COLO668 (cell line): ENCODE results near the gene HOXB2.

ENCODE experiments used
- DNase-seq: peaks from one replicate; lab custom pipeline; 2025; ENCODE audit not compliant: unreplicated experiment; lab: John Stamatoyannopoulos, UW

The HOXB2 gene

DNA sequence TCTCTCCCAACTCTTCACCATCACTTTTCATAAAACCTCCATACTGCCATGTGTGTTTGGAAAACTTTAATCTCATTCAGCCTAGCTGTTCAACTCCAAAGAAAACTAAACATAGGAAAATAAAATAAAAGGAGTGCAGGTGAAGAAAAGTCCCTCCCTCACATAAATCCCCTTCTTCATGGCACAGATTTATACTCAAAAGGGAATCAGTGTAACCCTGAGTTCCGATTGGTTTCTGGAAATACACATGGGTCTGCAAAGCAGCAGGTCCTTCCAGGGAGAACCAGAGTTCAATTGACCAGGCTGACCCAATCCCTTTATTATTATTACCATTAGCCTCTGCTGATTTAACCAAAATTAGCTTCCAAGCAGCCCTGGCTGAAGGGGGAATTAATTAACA lies 8.9 kb upstream of the HOXB2 start:
- no peak for DNase-seq

DNA sequence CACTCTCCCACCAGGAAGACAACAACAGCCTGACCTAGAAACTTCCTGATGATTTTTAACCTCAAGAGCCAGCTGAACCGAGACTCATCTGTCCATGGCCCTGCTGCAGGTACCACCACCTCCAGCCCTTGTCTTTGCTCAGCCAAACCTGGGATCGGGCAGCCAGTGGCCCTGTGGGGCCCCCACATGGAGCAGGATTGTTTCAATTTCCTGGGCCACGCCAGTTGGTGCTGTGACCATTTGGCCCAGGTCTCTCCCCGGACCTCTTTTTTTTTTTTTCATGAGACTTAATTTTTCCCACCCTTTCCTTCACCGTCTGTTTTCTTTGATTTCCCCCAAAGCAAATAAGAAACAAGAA lies 8.3 kb upstream of the HOXB2 start:
- DNase-seq = peak; percentile 33

DNA sequence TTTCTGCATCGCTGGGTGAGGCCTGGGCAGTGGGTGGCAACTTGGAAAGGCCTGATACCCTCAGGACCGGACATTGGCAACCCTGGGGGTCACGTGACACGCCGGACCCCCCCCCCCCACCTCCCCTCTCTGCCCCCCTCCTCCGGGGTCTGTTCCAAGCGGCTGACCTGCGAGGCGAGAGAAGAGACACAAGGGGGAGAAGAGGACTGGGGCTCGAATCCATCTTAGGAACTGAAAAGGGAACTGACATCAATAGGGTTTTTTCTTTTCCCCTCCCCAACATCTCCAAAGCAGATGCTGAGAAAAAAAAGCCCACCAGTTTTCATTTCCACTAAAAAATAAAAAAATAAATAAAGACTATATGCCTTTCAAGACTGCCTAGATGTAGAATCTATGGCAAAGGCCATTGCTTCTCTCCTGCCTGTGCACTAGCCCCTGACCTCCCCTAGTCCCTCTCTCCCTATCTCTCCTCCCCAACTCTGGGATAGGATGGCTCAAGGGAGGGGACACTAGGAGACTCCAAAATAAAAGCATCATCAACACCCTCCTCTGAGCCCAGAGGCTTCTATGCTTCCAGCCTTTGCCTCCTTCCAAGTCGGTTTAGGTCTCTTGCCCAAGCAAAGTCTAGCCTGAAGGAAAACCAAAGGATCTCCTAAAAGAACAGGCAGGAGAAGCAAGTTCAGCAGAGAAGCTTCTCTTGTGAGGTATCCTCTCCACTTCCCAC lies 7.7 kb upstream of the HOXB2 start:
- no peak for DNase-seq

DNA sequence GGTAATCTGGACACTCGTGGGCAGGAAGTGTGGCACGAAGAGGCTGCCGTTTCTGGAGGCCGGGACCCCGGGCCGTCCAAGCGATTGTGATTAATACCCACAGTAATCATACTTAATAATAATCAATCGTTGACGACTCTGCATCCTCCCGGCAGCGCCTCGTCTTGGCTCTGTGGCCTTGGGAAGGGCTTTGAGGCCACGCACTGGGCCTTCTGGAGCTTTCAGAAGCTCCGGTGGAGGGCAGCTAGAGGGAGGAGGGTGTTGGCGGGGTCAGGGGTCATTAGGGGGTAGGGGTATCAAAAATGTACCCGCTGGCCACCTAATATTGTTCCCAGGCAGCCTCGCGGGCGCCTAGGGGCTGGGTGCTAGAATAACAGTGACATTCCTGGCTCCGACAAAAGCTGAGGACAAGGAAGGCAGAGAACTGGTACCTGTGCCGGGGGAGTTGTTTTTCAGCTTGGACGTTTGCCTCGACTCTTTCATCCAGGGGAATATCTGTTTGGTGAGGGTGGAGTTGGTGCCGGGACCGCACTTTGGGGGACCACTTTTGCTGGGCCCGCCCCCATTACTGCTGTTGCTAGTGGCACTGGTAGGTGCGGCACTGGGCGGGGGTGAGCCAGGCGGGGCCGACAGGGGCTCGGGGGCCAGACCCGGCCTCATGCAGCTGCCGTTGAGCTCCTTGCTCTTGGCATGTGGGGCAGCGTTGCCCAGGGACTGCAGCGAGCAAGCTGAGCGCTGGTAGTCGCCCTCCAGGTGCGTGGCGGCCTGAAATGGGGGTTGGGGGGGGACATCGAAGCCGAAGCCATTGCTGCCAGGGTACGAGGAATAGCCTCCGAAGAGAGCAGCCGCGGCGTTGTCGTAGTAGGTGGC lies 6.9 kb upstream of the HOXB2 start:
- DNase-seq = peak; percentile 21

DNA sequence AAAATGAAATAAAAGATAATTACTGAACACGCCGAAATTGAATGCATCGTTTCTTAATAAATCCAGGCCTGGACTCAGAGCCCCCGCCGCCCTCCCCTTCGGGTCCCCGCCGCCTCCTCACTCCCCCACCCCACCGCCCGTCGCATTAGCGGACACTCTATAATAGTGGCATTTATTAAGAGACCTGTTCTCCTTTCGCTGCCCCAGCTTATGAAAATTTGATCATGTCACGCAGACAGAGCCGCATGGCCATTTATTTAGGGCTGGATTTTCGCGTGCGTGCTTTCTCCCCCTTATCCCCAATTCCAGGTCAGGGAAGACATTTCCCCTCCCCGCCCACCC lies 6.3 kb upstream of the HOXB2 start:
- no peak for DNase-seq

DNA sequence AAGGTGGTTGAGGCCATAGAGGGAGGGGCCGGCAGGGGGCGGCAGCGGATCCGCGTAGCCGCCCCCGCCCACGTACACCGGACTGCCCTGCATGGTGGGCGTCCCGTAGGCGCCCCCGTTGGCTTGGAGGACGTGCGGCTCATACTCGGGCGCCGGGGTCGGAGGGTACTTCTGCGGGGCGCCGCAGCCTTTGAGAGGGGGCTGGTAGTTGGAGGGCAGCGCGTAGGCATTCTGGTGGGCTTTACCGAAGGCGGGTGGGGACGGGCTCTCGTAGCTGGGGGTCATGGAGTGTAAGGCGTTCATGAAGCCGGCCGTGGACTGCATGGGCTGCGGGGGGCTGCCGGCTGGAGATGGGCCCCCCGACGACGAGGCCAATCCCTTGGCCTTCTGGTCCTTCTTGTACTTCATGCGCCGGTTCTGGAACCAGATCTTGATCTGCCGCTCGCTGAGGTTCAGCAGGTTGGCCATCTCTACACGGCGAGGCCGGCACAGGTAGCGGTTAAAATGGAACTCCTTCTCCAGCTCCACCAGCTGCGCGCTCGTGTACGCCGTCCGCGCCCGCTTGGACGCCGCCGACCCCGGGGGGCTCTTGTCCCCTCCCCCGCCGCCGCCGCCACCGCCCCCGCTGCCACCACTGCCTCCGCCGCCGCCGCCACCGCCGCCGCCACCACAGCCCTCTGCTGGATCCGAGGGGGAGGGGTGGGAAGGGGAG lies 5.7 kb upstream of the HOXB2 start:
- no peak for DNase-seq

DNA sequence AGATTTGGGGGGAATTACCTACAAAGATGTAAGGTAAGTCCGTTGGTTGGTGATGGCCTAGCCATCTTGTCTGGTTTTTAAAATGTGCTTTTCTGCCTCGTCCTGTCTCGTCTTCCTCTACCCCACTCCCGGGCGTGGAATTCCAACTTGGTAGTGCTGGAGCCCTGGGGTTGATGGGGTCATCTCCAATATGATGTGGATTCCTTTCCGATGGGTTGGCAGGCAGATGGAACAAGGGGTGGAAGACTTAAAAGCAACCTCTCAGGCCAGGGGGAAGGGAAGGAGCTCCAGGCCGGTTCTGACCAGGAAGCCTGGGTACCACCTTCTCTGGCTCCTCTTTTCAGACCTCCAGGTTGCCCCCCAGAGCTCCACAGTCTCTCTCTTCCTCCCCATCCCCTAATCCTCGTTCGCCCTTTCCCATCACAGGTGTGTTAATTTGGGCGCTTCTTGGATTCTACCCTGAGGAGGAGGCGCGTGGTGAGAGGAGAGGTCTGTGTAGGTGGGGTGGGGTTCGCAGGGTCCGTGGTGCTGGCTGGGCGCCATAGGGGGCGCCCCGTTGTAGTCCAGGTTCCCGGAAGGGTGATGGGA lies 5.1 kb upstream of the HOXB2 start:
- DNase-seq = no peak

DNA sequence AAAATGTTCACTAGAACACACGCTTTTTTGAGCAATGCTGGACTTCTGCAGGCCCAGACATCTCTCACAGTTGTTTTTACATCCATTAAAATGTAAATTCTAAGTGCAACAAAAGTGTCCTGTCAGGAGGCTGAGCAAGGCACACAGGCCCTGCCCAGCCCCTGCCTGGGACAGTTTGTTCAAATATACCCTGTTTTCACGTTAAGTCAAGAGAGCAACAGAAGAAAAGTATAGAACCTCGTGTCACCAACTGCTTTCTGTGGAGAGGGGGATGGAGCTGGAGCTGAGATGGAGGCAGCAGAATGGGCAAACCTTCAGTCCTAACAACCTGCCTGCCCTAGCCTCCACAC lies 4.3 kb upstream of the HOXB2 start:
- no peak for DNase-seq

DNA sequence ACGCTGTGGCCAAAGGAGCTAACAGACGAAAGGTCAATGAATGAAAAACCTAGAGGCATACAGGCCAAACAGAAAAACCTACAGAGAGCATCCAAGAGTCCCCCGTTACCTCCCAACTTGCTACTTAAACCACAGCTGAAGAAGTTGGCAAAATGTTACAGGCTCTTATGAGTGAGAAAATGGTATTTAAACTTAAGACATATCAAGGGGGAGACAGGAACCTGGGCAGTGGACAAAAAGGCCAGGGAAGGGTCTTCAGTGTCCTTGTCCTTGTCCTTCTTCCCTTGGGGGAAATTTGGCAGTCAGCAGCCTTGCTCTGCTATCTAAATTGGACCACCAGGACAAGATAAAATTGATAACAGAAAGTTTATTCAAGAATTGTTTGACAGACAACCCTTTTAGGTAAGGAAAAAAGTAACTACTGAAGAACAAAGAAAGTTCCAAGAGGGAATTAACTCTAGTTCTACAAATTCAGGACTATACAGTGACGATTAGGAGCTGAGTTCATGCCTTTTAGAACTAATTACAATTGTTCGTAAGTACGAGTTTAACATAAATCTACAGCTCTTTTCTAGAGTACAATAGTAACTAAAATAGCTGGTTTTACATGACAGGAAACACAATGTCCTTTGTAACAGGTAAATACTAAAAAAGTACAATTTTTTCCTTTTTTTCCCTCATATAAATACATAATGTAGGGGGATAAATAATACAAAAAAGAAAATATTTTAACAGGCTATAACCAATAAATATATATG lies 3.8 kb upstream of the HOXB2 start:
- DNase-seq = no peak

DNA sequence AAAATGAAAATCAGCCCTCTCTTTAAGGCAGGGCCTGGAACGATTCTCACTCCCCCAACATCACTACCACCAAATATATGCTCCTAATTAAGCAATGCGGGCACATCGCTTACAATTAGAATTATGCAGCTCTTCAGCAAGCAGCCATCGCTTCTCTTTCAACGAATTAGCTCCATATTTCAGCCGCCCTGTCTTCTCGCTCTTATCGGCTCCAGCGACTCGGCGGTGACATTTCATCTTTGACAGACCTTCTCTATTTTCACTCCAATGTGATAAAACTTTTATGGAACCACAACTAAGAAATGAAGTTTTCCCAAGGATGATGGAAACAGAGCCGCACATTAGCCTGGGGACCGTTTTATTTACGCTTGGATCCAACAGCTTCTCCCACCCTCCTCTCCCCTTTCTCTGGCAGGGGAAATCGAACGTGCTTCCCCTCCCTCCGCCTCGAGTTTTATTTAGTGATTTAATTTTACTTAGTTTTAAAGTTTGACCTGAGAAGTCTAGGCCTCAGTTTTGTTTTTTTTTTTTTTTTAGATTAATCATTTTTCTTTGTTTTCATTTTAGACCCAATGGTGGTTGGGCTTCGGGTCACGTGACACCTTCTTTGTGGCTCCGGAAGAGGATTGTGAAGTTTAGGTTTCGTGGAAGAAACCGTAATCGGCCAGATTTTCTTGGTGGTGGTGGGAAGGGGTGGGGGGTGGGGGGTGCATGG lies 3.1 kb upstream of the HOXB2 start:
- DNase-seq = no peak

DNA sequence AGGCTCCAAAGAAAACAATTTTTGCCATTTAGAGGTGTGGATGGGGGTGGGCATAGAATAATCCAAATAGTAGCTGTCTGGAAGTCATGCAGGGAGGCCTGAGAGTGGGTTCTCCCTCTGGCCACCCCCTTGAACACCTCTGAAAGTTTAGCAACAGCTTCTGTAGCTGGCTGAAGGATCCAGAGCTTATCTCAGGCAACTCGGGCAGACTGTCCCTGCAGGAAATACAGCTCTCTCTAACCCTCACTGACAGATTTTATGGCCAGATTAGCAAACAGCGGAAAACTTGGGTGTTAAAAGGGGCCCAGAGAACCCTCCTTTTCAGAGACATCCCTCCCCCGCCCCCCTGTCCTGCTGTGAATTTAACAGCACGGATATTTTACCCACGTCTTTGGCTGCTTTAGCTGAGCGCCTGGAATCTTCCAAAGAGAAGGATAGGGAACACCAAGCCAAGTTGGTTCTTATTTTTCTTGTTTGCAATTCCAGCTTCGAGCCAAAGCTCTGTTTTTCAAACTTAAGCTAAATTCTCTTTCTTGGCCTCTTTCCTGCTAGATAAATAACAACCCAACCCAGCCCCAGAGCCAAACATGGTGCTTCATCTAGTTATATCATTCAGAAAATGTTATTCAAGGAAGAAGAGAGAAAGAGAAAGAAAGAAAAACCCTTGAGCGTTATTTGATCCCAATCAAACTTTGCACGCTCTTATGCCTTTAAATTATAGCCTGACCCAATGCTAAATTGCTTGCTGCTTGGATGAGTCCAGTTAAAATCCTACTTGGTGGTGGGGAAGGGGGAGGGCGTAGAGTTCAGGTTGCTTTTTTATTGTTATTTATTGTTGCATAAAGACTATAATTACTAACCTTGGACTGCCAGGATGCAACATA lies 2.3 kb upstream of the HOXB2 start:
- DNase-seq = no peak

DNA sequence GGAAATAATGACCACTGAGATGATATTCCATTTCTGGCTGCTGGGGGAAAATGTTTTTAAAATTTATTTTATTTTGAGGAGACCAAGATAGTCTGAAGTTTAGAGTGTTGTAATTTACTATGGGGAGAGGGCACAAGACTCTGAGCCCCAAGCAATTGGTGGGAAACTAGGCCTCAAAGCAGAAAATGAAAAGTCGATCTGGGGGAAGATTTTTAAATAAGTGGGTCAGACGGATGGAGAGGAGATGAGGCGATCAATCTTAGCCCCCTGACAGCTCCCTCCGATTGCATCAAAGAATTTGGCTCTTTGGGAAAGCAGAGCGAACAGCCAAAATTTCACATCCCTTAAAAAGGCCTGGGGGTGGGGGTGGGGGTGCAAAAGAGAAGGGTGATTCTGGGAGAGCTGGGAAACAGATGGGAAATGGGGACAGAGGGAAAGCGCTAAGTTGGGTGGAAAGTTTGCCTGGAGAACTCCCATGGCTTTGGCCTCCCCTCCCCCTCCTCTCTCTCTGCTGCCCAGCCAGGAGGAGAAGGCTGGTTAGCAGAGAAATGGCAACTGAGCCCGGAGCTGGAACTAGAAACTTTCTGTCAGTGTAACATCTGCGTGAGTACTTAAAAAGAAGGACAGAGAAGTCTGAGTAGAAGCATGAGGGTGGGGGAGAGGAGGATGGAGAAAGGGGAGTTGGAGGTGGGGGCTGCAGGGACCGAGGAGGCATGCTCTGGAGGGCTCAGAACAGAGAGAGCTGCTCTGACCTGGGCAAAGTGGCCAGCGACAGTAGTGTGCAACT lies 1.4 kb upstream of the HOXB2 start:
- DNase-seq = peak; percentile 25

DNA sequence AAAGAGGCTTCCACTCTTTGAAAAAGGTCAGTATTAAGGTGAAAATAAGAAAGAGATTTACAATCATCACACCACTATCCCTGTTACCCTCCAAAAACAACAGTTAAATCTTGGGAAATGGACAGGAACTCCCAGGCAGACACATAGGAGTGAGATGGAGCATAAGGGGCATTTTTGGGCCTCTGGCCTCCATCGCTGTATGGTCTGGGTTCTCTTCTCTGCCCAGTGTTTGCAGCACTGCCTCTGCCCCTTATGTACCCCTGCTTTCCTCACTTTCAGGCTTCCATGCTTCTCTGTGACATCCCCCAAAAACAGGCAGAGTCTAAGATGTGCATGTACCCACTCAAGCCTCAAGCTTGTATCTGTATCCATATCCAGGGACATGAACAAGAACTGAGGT lies 630 bp upstream of the HOXB2 start:
- no peak for DNase-seq

DNA sequence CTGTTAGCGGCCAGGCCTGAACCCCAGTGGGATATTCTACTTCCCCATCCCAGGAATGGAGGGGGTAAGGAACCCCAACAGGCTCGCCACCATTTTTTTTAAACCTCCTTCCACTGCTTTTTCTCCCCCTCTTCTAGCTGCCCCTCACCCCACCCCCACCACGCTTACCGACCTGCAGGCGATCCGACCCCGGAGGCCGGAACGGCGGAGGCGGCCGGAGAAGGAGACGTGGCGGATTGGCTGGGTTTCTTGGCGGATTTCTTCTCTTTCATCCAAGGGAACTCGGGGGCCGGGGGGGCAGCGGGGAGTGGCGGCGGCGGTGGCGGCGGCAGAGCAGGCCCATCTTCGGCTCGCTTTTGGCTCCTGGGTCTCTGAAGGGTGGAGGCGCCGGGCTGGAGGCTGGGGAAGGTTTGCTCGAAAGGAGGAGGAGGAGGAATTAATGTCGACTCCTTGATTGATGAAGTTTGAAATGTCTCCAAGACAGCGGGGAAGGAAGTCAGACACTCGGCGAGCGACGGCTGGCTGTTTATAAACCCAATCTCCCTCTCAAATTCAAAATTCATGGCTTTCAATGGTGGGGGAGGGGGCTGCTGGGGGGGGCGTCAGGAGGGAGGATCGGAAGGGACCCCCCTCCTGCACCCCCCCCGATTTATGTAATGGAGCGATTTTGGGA lies 424 bp downstream of the HOXB2 start:
- DNase-seq = peak; percentile 36

DNA sequence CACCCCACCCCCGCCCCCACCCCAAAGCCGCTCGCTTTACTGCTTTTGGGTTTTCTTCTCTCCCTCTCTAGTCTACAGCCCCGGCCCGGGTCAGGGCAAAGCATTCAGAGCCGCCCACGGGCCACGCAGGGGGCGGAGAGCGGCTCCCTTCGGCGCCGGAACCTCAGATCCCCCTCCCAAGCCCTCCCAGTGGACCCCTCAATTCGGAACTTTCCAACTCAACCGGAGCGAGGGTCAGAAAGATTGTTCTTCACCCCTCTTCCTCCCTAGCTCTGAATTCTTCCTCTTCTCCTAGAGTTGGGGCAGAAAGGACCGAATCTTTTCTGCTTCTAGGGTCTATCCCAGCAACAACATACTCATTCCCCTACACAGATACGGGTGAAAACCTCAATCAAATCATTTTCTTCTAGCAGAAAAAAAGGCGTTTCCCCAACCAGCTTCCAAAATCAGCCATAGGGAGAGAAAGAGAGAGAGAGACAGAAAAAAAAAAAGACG lies 1.0 kb downstream of the HOXB2 start:
- peak; percentile 68 for DNase-seq

DNA sequence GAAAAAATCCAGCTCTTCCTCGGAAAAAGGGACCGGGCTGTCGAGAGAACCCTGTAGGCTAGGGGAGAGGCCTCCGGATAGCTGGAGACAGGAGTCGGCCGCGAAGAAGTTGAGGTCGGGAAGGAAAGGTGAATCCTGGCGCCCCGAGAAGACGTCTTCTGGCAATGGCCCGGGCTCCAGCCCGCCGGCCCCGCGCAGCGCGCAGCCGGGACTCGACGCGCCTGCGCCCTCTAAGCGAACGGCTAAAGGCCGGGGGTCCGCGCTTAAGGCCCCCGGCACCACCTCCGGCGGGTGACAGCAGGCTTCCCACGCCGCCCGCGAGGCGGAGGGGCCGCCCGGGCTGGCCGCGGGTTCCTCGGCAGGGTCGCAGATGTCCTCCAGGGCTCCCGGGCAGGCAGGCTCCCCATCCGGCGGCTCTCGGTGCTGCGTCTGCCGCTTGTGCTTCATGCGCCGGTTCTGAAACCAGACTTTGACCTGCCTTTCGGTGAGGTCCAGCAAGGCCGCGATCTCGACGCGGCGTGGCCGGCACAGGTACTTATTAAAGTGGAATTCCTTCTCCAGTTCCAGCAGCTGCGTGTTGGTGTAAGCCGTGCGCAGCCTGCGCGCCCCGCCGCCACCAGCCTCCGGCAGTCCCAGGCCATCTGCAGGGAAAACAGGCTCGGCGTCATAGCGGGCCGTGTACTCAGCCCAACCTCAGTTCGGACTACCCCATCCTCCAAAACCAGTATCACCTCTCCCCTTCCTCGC lies 1.6 kb downstream of the HOXB2 start:
- DNase-seq = peak; percentile 69

DNA sequence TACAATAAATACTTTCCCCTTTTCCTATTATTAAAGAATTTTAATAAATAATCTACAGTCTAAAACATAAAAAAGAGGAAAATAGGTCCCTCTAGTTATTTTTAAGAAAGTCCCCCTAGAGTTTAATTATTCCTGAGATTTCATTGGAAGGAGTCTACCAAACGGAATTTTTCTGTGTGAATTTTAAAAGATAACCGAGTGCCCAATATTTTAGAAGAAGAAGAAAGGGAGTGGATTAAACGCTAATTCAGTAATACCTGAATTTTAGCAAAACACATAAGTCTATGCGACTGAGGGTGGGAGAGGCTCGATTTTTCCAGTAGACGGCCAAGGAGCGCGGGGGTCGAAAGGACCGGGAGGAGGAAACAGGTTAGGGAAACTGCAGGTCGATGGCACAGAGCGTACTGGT lies 2.2 kb downstream of the HOXB2 start:
- peak; percentile 45 for DNase-seq
